Renal cortical epithelial cell (primary cell): Measurements from ENCODE around the gene DCD. TPM values are rescaled to one million over a fixed set of nuclear protein-coding genes. Genes with fewer than 3 reads are reported as not detected.

Source experiments
- DNase-seq: peaks from one replicate; pipeline ENCODE4 v3.0.0-alpha.2; 2011; ENCODE audit warnings: low read depth
- total RNA-seq: library from RNA; depleted of rRNA; stranded (reverse); fragments of >200 nt; gene quantifications from 2 replicates; pipeline ENCODE4 v1.2.3, GENCODE V29; 2014

DCD gene
- total RNA-seq, 1 donor from 2014 or later, result not detected

- DNase-seq, result no peak
Measured at GRCh38 chr12:54606556-54606955, 41.6 kb downstream of the DCD start.

- no peak for DNase-seq
Measured at GRCh38 chr12:54605138-54605970, 42.8 kb downstream of the DCD start.

GRCh38 chr12:54604436-54604835 is 43.7 kb downstream of the DCD start:
- DNase-seq, result no peak

- no peak for DNase-seq
Measured at GRCh38 chr12:54603872-54604271, 44.3 kb downstream of the DCD start.

GRCh38 chr12:54603173-54603814 is 44.9 kb downstream of the DCD start:
- DNase-seq, result peak; percentile 86

GRCh38 chr12:54602661-54603060 is 45.5 kb downstream of the DCD start:
- DNase-seq, result no peak

GRCh38 chr12:54601841-54602240 is 46.3 kb downstream of the DCD start:
- peak; percentile 77 for DNase-seq

GRCh38 chr12:54598970-54599369 is 49.2 kb downstream of the DCD start:
- DNase-seq, result no peak

- peak; percentile 70 for DNase-seq
Measured at GRCh38 chr12:54596526-54596946, 51.6 kb downstream of the DCD start.

- DNase-seq, result no peak
Measured at GRCh38 chr12:54595471-54595870, 52.7 kb downstream of the DCD start.

Other genes with a start within 250 kb of the DCD start
- 112 and 143 TPM in 2 replicates for gene ITGA5, start 229.1 kb downstream of the DCD start, total RNA-seq
- 0.52 and 9.0 TPM in 2 replicates for gene GTSF1, start 174.8 kb downstream of the DCD start, total RNA-seq
- gene NCKAP1L, start 150.6 kb downstream of the DCD start, total RNA-seq, result not detected in 2 replicates
- gene PDE1B, start 98.8 kb downstream of the DCD start, total RNA-seq, result 0.20 TPM in 1 of 2 replicates, not detected in the other
- 4.0 and 28.2 TPM in 2 replicates for gene PPP1R1A, start 59.7 kb downstream of the DCD start, total RNA-seq
- not detected in 2 replicates for gene LACRT, start 13.5 kb downstream of the DCD start, total RNA-seq
- gene MUCL1, start 206.2 kb upstream of the DCD start, total RNA-seq, result not detected in 2 replicates